Gastroesophageal sphincter (tissue), 4 donors: Measurements from ENCODE around the gene ZNF212. TPM values are rescaled to one million over a fixed set of nuclear protein-coding genes. Genes with fewer than 3 reads are reported as not detected.

Experiments
- ATAC-seq: fragments of 150-250 bp; one replicate; pipeline ENCODE4 v1.9.1; 2016; ENCODE audit warnings: mild to moderate bottlenecking, moderate library complexity
- H3K27ac ChIP-seq, 4 donors: fragments of 200-600 bp; sonication (generic) in 3 of 4; 1 replicate in 3 of 4; 2 replicates in 1 of 4; pipeline ENCODE4 v1.5.1; 2016 to 2019
- H3K27me3 ChIP-seq: fragments of 200-600 bp; sonication (generic); one replicate; pipeline ENCODE4 v1.5.1; 2019
- H3K36me3 ChIP-seq, 2 donors: fragments of 200-600 bp; sonication (generic); one replicate each; pipeline ENCODE4 v1.5.1; 2019; ENCODE audit warnings: control low read depth in 1 of 2
- H3K4me1 ChIP-seq, 3 donors: fragments of 200-600 bp; sonication (generic); 1 replicate in 2 of 3; 2 replicates in 1 of 3; pipeline ENCODE4 v1.5.1; 2016 to 2019; ENCODE audit warnings: control low read depth in 2 of 3
- H3K4me3 ChIP-seq, 2 donors: fragments of 200-600 bp; sonication (generic); one replicate each; pipeline ENCODE4 v1.5.1; 2019; ENCODE audit warnings: mild to moderate bottlenecking in 1 of 2, moderate library complexity in 1 of 2
- H3K9me3 ChIP-seq, 3 donors: fragments of 200-600 bp; sonication (generic); one replicate each; pipeline ENCODE4 v1.5.1; 2017 to 2019; ENCODE audit warnings: control low read depth in 2 of 3
- CTCF ChIP-seq, 4 experiments: fragments of 200-600 bp in 2 of 4; fragments of 450-650 bp in 2 of 4; sonication (generic) in 1 of 4; IDR thresholded peaks; one replicate each; pipeline ENCODE4 v1.5.1; 2017 to 2019; ENCODE audit warnings: antibody characterized with exemption in 4 of 4, mild to moderate bottlenecking in 2 of 4, moderate library complexity in 2 of 4
- EP300 ChIP-seq: sonication (generic); formaldehyde crosslinking; IDR thresholded peaks from one replicate; pipeline ENCODE4 v1.6.1; 2017; ENCODE audit warnings: antibody characterized with exemption, mild to moderate bottlenecking
- POLR2A ChIP-seq, 2 donors: fragments of 450-650 bp; IDR thresholded peaks; one replicate each; pipeline ENCODE4 v1.6.1; 2017; ENCODE audit warnings: antibody characterized with exemption in 2 of 2, mild to moderate bottlenecking in 2 of 2, moderate library complexity in 1 of 2
- POLR2AphosphoS5 ChIP-seq: sonication (generic); formaldehyde crosslinking; IDR thresholded peaks from one replicate; pipeline ENCODE4 v1.6.1; 2017; ENCODE audit warnings: antibody characterized with exemption
- WGBS, 2 donors: methylation state at CpG; one replicate each; pipeline ENCODE4 v1.1.5; 2018; ENCODE audit warnings: low coverage in 1 of 2; 5-methylcytosine and 5-hydroxymethylcytosine counted together
- total RNA-seq, 4 donors: library from RNA; depleted of rRNA; stranded (reverse); fragments of >200 nt; gene quantifications; one replicate each; pipeline ENCODE4 v1.1.0, GENCODE V29; 2016

Gene ZNF212
- total RNA-seq, 4 donors from 2014 or later, result 4.3 to 11.1 (median 9.4) TPM

DNA sequence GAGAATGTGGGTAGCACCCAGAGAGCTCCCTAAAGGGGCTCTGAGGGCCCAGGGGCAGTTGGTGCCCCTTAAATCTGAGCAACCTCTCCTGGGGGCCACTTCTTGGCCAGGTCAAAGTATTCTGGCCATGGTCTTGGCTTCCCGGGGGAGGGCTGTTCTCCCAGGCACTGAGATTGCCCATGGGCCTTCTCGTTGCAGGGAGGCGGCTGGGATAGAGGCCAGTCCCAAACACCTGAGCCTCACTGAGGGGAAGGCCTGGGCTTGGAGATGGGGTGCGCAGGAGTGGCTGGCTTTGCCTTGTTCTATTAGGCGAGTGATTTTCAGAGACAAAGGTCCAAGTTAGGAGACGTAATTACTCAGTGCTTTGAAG lies 56.0 kb downstream of the ZNF212 start:
- no peak for TF ChIP-seq CTCF (IDR thresholded peaks at IDR 0.05)
- no peak for TF ChIP-seq EP300
- no peak for TF ChIP-seq POLR2A (IDR thresholded peaks at IDR 0.05)
- no peak for TF ChIP-seq POLR2AphosphoS5
- peaks cover 0 to 66% of the 10 kb centered on the region in 2 donors for H3K36me3 ChIP-seq
- no peaks in the 10 kb centered on the region for H3K27me3 ChIP-seq
- no peak for ATAC-seq
- H3K4me1 ChIP-seq, result no peaks in the 10 kb centered on the region
- H3K27ac ChIP-seq, result no peak overlapping the region
- WGBS, 2 donors, result 100% methylated on average over 2 of the region's 6 CpGs; no CpG with 5 or more reads in 1 of the 2 donors
- no peak overlapping the region for H3K4me3 ChIP-seq
- H3K9me3 ChIP-seq, result no peaks in the 10 kb centered on the region

- WGBS, 2 donors, result 83 to 92% methylated on average over 1 to 2 of the region's 4 CpGs
- Histone ChIP-seq H3K36me3 (peaks cover 0 to 56% of the 10 kb centered on the region in 2 donors), H3K4me1 (no peaks in the 10 kb centered on the region), H3K27me3 (no peaks in the 10 kb centered on the region), H3K9me3 (no peaks in the 10 kb centered on the region), H3K4me3 (no peak overlapping the region), H3K27ac (no peak overlapping the region)
- no peak for ATAC-seq
- no peak for TF ChIP-seq EP300
- TF ChIP-seq POLR2AphosphoS5, result no peak
- TF ChIP-seq POLR2A (IDR thresholded peaks at IDR 0.05), result no peak
- TF ChIP-seq CTCF (IDR thresholded peaks at IDR 0.05), result no peak
Observed at GRCh38 chr7:149296368-149296767, 56.9 kb downstream of the ZNF212 start.

GRCh38 chr7:149297034-149297755 lies 57.7 kb downstream of the ZNF212 start:
- no peak overlapping the region for H3K4me3 ChIP-seq
- TF ChIP-seq POLR2A (IDR thresholded peaks at IDR 0.05) (no peak), CTCF (IDR thresholded peaks at IDR 0.05) (no peak), POLR2AphosphoS5 (no peak), EP300 (no peak)
- H3K36me3 ChIP-seq, result peaks cover 0 to 48% of the 10 kb centered on the region in 2 donors
- no peak overlapping the region for H3K27ac ChIP-seq
- ATAC-seq, result no peak
- no peaks in the 10 kb centered on the region for H3K9me3 ChIP-seq
- 49 to 57% methylated on average over 2 to 4 of the region's 5 CpGs for WGBS, 2 donors
- H3K4me1 ChIP-seq, result no peaks in the 10 kb centered on the region
- no peaks in the 10 kb centered on the region for H3K27me3 ChIP-seq

GRCh38 chr7:149300620-149301285 lies 61.3 kb downstream of the ZNF212 start:
- whole genome bisulfite sequencing, 2 donors, result 63 to 75% methylated on average over 6 to 8 of the region's 8 CpGs
- H3K36me3 ChIP-seq, result peaks cover 0 to 13% of the 10 kb centered on the region in 2 donors

More at GRCh38 chr7:149300620-149301285, 61.3 kb downstream of the ZNF212 start:
- no peaks in the 10 kb centered on the region for H3K9me3 ChIP-seq
- no peaks in the 10 kb centered on the region for H3K4me1 ChIP-seq
- no peaks in the 10 kb centered on the region for H3K27me3 ChIP-seq
- TF ChIP-seq CTCF (IDR thresholded peaks at IDR 0.05) (no peak), POLR2A (IDR thresholded peaks at IDR 0.05) (no peak), POLR2AphosphoS5 (no peak), EP300 (no peak)
- H3K4me3 ChIP-seq, result no peak overlapping the region
- ATAC-seq, result no peak
- no peak overlapping the region for H3K27ac ChIP-seq
